ENCODE measurements around the gene PJA1.

Gene PJA1

GRCh38 chrX:69197690-69198089 lies 32.4 kb upstream of the PJA1 start:
- Histone ChIP-seq H3K4me3 (ENCODE audit: low read depth, low read length, poor library complexity, severe bottlenecking) (no peak overlapping the region), H2AFZ (ENCODE audit: low read length) (no peak overlapping the region), H3F3A (ENCODE audit: insufficient read depth, low read length) (no peaks in the 10 kb centered on the region), H3K4me1 (ENCODE audit: insufficient read depth, low read length, severe bottlenecking) (no peaks in the 10 kb centered on the region), H3K9me2 (ENCODE audit: low read depth, low read length) (no peaks in the 10 kb centered on the region), H4K20me1 (ENCODE audit: insufficient read depth, low read length) (no peaks in the 10 kb centered on the region), H3K9ac (ENCODE audit: low read length) (no peak overlapping the region), H3K27me3 (ENCODE audit: insufficient read depth, low read length) (no peaks in the 10 kb centered on the region), H3K36me3 (ENCODE audit: insufficient read depth, low read length) (no peaks in the 10 kb centered on the region), H3K4me2 (ENCODE audit: low read length) (no peak overlapping the region), H3K9me3 (ENCODE audit: low read length) (no peaks in the 10 kb centered on the region), H3K27ac (ENCODE audit: low read depth, low read length, poor library complexity, severe bottlenecking) (no peak overlapping the region), H3K79me2 (ENCODE audit: insufficient read depth, low read length) (no peaks in the 10 kb centered on the region)
- TF ChIP-seq EZH2 (IDR thresholded peaks at IDR 0.05; ENCODE audit: borderline replicate concordance, low read length), result no peak
- no peak for TF ChIP-seq CTCF (IDR thresholded peaks at IDR 0.05; ENCODE audit: low read length)

- H3K27me3 ChIP-seq (ENCODE audit: insufficient read depth, low read length), result no peaks in the 10 kb centered on the region
- H3K79me2 ChIP-seq (ENCODE audit: insufficient read depth, low read length), result no peaks in the 10 kb centered on the region
- no peak overlapping the region for H3K27ac ChIP-seq (ENCODE audit: low read depth, low read length, poor library complexity, severe bottlenecking)
- no peak overlapping the region for H2AFZ ChIP-seq (ENCODE audit: low read length)
- H3K9me2 ChIP-seq (ENCODE audit: low read depth, low read length), result no peaks in the 10 kb centered on the region
- H3K4me1 ChIP-seq (ENCODE audit: insufficient read depth, low read length, severe bottlenecking), result no peaks in the 10 kb centered on the region
- H3F3A ChIP-seq (ENCODE audit: insufficient read depth, low read length), result no peaks in the 10 kb centered on the region
- no peaks in the 10 kb centered on the region for H4K20me1 ChIP-seq (ENCODE audit: insufficient read depth, low read length)
- H3K9me3 ChIP-seq (ENCODE audit: low read length), result no peaks in the 10 kb centered on the region
- no peaks in the 10 kb centered on the region for H3K36me3 ChIP-seq (ENCODE audit: insufficient read depth, low read length)
- H3K4me2 ChIP-seq (ENCODE audit: low read length), result no peak overlapping the region
- TF ChIP-seq CTCF (IDR thresholded peaks at IDR 0.05; ENCODE audit: low read length), result no peak
- TF ChIP-seq EZH2 (IDR thresholded peaks at IDR 0.05; ENCODE audit: borderline replicate concordance, low read length), result no peak
- H3K9ac ChIP-seq (ENCODE audit: low read length), result no peak overlapping the region
- H3K4me3 ChIP-seq (ENCODE audit: low read depth, low read length, poor library complexity, severe bottlenecking), result no peak overlapping the region
Observed at GRCh38 chrX:69196666-69197065, 31.4 kb upstream of the PJA1 start.

DNA sequence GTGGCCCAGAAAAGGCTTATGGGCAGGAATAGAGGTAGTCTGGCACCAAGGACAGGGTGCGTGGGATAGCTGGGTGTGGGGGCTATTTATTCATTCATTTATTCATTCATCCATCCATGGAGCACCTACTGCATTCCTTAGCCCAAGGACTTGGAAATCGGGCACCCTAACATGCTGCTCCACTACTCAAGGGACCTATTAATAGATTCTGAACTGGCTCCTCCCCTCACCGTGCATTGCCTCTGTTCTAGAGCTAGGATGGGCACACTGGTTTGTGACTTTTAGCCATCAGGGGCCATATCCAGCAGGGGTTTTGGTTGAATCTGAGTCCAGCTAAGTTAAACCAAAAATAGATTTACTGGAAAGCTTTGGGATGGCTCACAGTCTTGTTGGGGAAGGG lies 30.6 kb upstream of the PJA1 start:
- Histone ChIP-seq H3K9me2 (ENCODE audit: low read depth, low read length) (no peaks in the 10 kb centered on the region), H3K9me3 (ENCODE audit: low read length) (no peaks in the 10 kb centered on the region), H3K79me2 (ENCODE audit: insufficient read depth, low read length) (no peaks in the 10 kb centered on the region), H3K27ac (ENCODE audit: low read depth, low read length, poor library complexity, severe bottlenecking) (no peak overlapping the region), H3K9ac (ENCODE audit: low read length) (no peak overlapping the region), H2AFZ (ENCODE audit: low read length) (no peak overlapping the region), H3K4me3 (ENCODE audit: low read depth, low read length, poor library complexity, severe bottlenecking) (no peak overlapping the region), H3F3A (ENCODE audit: insufficient read depth, low read length) (no peaks in the 10 kb centered on the region), H3K36me3 (ENCODE audit: insufficient read depth, low read length) (no peaks in the 10 kb centered on the region), H3K4me1 (ENCODE audit: insufficient read depth, low read length, severe bottlenecking) (no peaks in the 10 kb centered on the region), H3K4me2 (ENCODE audit: low read length) (no peak overlapping the region), H3K27me3 (ENCODE audit: insufficient read depth, low read length) (no peaks in the 10 kb centered on the region), H4K20me1 (ENCODE audit: insufficient read depth, low read length) (no peaks in the 10 kb centered on the region)
- TF ChIP-seq EZH2 (IDR thresholded peaks at IDR 0.05; ENCODE audit: borderline replicate concordance, low read length), result no peak
- TF ChIP-seq CTCF (IDR thresholded peaks at IDR 0.05; ENCODE audit: low read length), result no peak

Data from OCI-LY1 (cell line).